GM19324 (cell line): ENCODE data around the gene FBN1.

ENCODE experiments used
- ATAC-seq: cut with Tn5 transposase; IDR thresholded peaks from one replicate; pipeline ENCODE4 v1.9.1; 2021; ENCODE audit warnings: mild to moderate bottlenecking, moderate library complexity; ENCODE audit not compliant: unreplicated experiment, low FRiP score

The FBN1 gene

DNA sequence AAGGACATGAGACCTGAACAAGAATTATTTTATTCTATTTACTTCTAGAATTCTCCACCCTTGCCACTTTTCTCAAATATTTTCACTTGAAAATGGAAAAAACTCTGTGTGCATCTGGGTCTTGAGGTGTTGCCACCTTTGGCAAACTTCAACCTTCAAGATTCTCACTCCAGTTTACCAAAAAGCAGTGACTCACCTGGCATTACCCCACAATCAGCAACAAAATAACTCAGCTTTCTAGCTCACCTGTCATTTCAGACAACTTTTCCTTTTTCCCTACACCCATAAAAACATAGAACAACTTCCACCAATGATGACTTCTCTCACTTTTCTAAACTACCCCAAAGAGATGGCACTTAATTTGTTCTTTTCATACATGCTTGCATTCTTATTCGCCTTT is 198.5 kb downstream of the FBN1 start:
- no peak for ATAC-seq

GRCh38 chr15:48442011-48442410 is 203.5 kb downstream of the FBN1 start:
- no peak for ATAC-seq

- ATAC-seq, result no peak
Observed at GRCh38 chr15:48440084-48440483, 205.4 kb downstream of the FBN1 start.

DNA sequence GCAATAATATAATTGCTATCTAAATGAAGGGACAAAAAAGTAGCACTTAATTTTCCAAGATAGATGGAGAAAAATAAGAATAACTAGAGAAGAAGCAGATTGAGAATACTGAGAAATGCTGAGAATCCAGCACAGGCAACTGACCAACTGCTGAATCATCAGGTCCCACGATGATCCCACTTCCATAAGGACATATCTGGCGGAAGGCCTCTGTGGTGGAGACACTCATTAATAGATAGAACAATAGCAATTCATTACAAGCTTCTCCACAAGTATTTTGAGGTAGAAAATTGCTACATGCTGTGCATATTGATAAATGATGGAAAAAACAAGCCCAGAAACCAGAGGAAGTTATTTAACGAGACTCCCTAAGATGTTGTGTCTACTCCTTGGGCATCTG is 208.3 kb downstream of the FBN1 start:
- no peak for ATAC-seq

DNA sequence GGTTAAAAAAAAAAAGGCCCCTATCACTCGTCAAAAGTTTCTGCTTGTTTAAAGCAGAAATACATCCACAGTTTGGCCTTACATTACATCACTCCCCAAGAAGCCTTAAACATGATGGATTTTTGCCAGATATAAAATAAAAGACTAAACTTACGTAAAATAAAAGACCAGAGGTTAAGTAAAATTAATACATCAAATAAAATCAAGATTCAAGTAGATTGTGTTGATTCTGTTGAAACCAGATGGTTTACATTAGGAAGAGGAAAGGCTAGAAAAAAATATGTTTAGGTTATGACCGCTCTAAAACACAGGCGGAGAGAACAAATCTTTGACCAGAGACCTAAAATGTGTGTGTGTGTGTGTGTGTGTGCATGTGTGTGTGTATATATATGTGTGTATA is 210.2 kb downstream of the FBN1 start:
- ATAC-seq, result no peak

DNA sequence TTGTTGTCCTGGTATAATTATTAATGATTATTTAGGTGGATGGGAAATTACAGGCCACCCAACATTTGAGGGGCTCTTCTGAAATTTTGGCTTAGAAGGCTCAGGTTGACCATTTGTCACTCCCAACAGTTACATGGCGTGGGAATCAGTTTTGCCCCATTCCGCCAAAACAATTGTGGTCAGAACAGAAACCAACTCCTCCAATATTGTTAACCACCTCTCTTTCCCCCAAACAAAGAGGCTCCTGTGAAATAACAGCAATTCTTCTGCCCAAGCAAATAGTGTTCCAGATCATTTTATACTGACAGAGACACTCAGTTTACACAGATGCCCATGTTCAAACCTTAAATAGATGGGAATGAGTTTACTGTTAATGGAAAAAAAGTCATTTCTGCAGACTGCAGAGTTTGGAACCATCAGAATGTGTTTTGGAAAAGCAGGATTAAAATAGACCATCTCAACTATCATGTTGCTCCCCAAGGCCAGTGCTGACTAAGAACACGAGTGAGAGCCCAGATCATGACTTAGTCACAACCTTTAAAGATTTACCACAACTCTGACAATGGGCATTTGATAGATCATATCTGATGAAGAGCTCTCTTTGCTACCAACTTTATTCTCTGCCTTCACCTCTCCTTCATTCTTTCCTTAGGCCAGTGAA is 212.2 kb downstream of the FBN1 start:
- ATAC-seq, result no peak

- ATAC-seq, result no peak
Observed at GRCh38 chr15:48432688-48433087, 212.8 kb downstream of the FBN1 start.

GRCh38 chr15:48427960-48428547 is 217.5 kb downstream of the FBN1 start:
- ATAC-seq, result no peak

- ATAC-seq, result no peak
Observed at GRCh38 chr15:48427479-48427878, 218.0 kb downstream of the FBN1 start.

GRCh38 chr15:48426941-48427340 is 218.6 kb downstream of the FBN1 start:
- no peak for ATAC-seq

DNA sequence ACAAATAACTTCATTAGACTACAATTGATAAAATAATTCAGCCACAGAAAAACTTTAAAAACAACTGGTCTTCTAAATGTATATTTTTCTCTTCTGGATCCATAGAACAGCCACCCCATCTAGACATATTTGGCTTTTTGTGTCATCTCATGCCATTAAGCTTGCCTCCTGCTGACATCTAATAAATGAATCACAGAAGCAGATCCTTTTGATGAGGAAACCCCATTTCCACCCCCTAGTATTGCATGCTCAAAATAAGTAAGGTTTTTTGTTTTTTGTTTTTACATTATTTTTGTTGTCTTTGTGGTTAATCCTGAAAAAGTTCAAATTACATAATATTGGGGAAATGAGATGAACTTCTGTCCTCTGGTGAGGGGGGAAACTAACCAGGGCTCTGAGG is 219.5 kb downstream of the FBN1 start:
- no peak for ATAC-seq

- ATAC-seq, result no peak
Observed at GRCh38 chr15:48425051-48425450, 220.5 kb downstream of the FBN1 start.

DNA sequence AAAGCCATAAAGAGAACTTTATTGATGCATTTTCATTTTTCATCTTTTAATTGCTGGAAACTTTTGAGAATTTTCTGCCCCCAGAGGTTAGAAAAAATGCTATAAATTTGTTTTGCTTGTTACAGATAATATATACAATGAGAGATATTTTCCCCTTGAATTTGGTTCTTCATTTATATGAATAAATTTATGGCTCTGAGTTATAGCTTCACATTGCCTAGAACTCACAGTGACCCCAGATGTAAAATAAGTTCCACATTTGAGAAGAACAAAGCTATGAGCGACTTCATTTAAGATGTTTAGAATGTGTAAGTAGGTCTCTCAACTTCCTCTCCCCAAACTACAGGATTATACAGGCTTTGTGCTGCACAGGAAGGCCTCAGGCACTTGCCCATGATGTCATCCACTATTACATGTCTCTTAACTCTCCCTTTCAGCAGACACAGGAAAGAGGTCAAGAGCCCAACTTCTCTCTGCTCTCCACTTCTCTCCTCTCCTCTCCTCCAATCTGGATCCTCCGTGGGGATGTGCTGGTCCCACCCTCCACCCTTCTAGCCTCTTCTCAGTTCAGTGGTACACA is 221.5 kb downstream of the FBN1 start:
- no peak for ATAC-seq

DNA sequence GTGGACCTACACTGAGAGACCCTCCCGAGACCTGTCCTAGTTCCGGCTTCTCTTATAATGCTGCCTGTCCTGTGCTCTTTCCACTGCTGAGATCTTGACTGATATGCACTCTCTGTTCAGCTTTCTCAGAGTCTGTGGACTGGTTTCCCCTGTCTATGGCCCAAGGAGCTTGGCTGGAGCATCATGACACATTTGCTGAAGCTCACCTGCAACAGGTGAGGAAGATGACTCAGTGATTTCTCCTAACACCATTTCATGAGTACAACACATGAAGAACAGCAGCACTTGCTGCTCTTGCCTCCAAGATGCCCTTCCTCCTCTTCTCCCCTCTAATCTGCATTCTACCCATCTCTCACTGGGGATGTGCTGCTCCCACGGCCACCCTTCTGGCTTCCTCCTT is 222.2 kb downstream of the FBN1 start:
- ATAC-seq, result no peak

DNA sequence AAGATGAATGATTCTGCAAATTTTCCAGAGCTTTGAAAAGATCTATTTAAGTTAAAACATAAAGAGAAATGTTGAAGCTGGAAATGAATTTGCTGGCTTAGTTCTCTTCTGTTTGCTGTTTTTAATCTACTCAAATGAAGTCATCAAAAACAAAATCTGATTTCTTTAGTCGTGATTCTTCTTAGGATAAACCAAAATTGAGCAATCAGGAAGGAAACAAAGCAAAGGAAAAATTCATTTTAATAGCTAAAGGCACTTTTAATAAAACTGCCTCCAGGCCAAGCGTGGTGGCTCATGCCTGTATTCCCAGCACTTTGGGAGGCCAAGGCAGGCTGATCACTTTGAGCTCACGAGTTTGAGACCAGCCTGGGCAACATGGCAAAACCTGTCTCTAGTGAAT is 223.1 kb downstream of the FBN1 start:
- ATAC-seq, result no peak

DNA sequence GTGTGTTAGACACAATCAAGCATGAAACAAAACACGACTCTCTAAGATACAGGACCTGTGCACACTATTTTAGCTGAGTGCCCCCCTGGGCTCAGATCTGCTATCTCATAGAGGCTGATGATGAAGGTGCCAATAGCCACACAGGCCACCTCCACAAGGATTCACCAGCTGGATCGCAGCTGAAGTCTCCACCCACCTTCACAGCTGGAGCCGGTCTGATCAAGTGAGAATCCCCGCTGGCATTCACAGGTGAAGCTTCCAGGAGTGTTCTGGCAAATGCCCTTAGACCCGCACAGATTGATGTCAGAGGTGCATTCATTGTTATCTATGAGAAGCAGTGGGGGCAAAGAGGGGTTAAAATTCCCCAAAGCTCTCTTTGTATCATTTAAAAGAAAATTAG is 224.1 kb downstream of the FBN1 start:
- no peak for ATAC-seq

- no peak for ATAC-seq
Observed at GRCh38 chr15:48419896-48420295, 225.6 kb downstream of the FBN1 start.

GRCh38 chr15:48418343-48418742 is 227.2 kb downstream of the FBN1 start:
- no peak for ATAC-seq

- ATAC-seq, result no peak
Observed at GRCh38 chr15:48416301-48416700, 229.2 kb downstream of the FBN1 start.

GRCh38 chr15:48415036-48415886 is 230.2 kb downstream of the FBN1 start:
- no peak for ATAC-seq

GRCh38 chr15:48414015-48414414 is 231.5 kb downstream of the FBN1 start:
- ATAC-seq, result no peak
